NOMO-1 (cell line): ENCODE data around the gene HMX1.

ENCODE experiments used
- DNase-seq, 2 experiments: peaks; one replicate each; lab custom pipeline; 2025; ENCODE audit not compliant: unreplicated experiment in 2 of 2; lab: John Stamatoyannopoulos, UW

HMX1 gene

GRCh38 chr4:8857766-8858700, 13.6 kb downstream of the HMX1 start:
- DNase-seq, result no peak

- no peak for DNase-seq
Observed at GRCh38 chr4:8856835-8857621, 14.6 kb downstream of the HMX1 start.

- DNase-seq, result no peak
Observed at GRCh38 chr4:8855818-8856245, 15.8 kb downstream of the HMX1 start.

GRCh38 chr4:8854931-8855330, 16.7 kb downstream of the HMX1 start:
- DNase-seq, result no peak

GRCh38 chr4:8854016-8854415, 17.6 kb downstream of the HMX1 start:
- no peak for DNase-seq

- DNase-seq, result no peak
Observed at GRCh38 chr4:8853249-8853648, 18.4 kb downstream of the HMX1 start.

- no peak for DNase-seq
Observed at GRCh38 chr4:8852118-8852704, 19.4 kb downstream of the HMX1 start.

- DNase-seq, result no peak
Observed at GRCh38 chr4:8851321-8852117, 20.1 kb downstream of the HMX1 start.

GRCh38 chr4:8850830-8851188, 20.8 kb downstream of the HMX1 start:
- DNase-seq, result no peak

- no peak for DNase-seq
Observed at GRCh38 chr4:8850074-8850829, 21.4 kb downstream of the HMX1 start.

- no peak for DNase-seq
Observed at GRCh38 chr4:8849266-8850073, 22.2 kb downstream of the HMX1 start.

GRCh38 chr4:8848507-8849265, 23.0 kb downstream of the HMX1 start:
- no peak for DNase-seq

- DNase-seq, result no peak
Observed at GRCh38 chr4:8847764-8848163, 23.9 kb downstream of the HMX1 start.

- DNase-seq, result no peak
Observed at GRCh38 chr4:8847331-8847730, 24.3 kb downstream of the HMX1 start.

GRCh38 chr4:8846826-8847225, 24.8 kb downstream of the HMX1 start:
- no peak for DNase-seq

- no peak for DNase-seq
Observed at GRCh38 chr4:8846046-8846720, 25.5 kb downstream of the HMX1 start.

GRCh38 chr4:8844976-8845690, 26.5 kb downstream of the HMX1 start:
- DNase-seq, result no peak
